ENCODE measurements around the gene LEPR.

Gene LEPR

DNA sequence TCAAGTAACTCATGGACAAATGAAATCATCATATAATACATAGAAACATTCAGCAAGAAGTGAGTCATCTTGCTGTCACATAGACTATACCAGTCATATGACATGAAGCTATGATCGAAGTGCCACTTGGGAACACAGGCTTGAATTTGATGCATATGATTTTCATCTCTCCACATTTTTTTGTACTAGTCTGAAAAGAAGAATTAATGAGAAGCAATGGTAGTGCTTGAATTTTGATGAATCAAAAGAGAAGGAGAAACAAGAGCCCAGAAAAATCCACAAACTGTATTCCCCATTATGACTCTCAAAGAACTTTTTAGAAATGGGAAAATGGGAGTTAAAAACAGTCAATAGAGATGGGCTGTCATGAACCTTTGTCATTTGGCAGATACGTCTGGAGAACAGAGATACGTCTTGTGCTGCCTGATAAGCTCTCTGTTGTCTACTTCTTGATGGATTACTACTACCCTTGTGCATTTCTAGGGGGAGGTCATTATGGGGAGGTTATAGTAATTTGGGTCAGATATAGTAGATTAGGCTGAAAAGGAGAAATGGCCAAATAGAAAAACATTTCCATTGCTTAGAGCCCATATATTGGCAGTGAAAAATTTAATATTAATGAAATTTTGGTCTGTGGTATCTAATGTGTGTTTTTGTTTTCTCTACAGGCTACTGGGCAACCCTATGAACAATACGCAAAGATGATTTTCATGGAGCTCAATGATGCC, 8.0 kb upstream of the LEPR start:
- Histone ChIP-seq H3K27ac (ENCODE audit: low read depth, low read length) (no peak overlapping the region), H3K4me1 (ENCODE audit: control insufficient read depth, insufficient read depth, low read length) (peaks cover 29% of the 10 kb centered on the region), H3K9me3 (ENCODE audit: control insufficient read depth, insufficient read depth, low read length) (no peaks in the 10 kb centered on the region), H3K36me3 (ENCODE audit: control insufficient read depth, insufficient read depth, low read length) (no peaks in the 10 kb centered on the region), H3K9ac (ENCODE audit: low read depth, low read length) (no peak overlapping the region), H3K4me3 (ENCODE audit: low read depth, low read length) (no peak overlapping the region), H3K27me3 (ENCODE audit: control insufficient read depth, insufficient read depth, low read length) (no peaks in the 10 kb centered on the region)

- H3K9me3 ChIP-seq (ENCODE audit: control insufficient read depth, insufficient read depth, low read length): no peaks in the 10 kb centered on the region
- no peaks in the 10 kb centered on the region for H3K36me3 ChIP-seq (ENCODE audit: control insufficient read depth, insufficient read depth, low read length)
- no peak overlapping the region for H3K27ac ChIP-seq (ENCODE audit: low read depth, low read length)
- H3K27me3 ChIP-seq (ENCODE audit: control insufficient read depth, insufficient read depth, low read length): no peaks in the 10 kb centered on the region
- H3K4me3 ChIP-seq (ENCODE audit: low read depth, low read length): no peak overlapping the region
- H3K4me1 ChIP-seq (ENCODE audit: control insufficient read depth, insufficient read depth, low read length): peaks cover 35% of the 10 kb centered on the region
- H3K9ac ChIP-seq (ENCODE audit: low read depth, low read length): no peak overlapping the region
Observed at GRCh38 chr1:65412984-65413375, 7.5 kb upstream of the LEPR start.

- H3K36me3 ChIP-seq (ENCODE audit: control insufficient read depth, insufficient read depth, low read length): no peaks in the 10 kb centered on the region
- H3K4me3 ChIP-seq (ENCODE audit: low read depth, low read length): no peak overlapping the region
- H3K27ac ChIP-seq (ENCODE audit: low read depth, low read length): no peak overlapping the region
- H3K9me3 ChIP-seq (ENCODE audit: control insufficient read depth, insufficient read depth, low read length): no peaks in the 10 kb centered on the region; the same call in 1 of the 2 replicates
- no peaks in the 10 kb centered on the region for H3K27me3 ChIP-seq (ENCODE audit: control insufficient read depth, insufficient read depth, low read length)
- no peak overlapping the region for H3K9ac ChIP-seq (ENCODE audit: low read depth, low read length)
- peaks cover 34% of the 10 kb centered on the region for H3K4me1 ChIP-seq (ENCODE audit: control insufficient read depth, insufficient read depth, low read length)
Observed at GRCh38 chr1:65414538-65414937, 5.9 kb upstream of the LEPR start.

DNA sequence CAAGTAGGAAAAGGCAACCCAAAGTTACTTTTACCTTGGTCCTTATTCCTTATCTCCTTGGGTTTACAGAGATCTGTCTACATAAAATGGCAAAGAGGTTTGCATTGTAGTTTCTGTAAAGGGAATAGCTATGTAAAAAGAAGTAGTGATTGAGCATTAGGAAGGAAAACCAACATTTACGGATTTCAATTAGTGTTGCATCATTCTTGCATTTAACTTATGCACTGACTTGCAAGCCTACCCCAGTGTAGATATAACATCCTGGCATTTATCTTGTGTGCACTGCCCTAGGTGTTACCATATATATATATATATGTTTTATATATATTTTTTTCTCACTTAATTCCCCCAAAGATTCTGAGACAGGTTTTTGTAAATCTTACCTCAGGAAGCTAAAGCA, 3.7 kb upstream of the LEPR start:
- Histone ChIP-seq H3K27ac (ENCODE audit: low read depth, low read length) (no peak overlapping the region), H3K9me3 (ENCODE audit: control insufficient read depth, insufficient read depth, low read length) (no peaks in the 10 kb centered on the region; the same call in 1 of the 2 replicates), H3K27me3 (ENCODE audit: control insufficient read depth, insufficient read depth, low read length) (no peaks in the 10 kb centered on the region), H3K36me3 (ENCODE audit: control insufficient read depth, insufficient read depth, low read length) (no peaks in the 10 kb centered on the region), H3K4me3 (ENCODE audit: low read depth, low read length) (no peak overlapping the region), H3K9ac (ENCODE audit: low read depth, low read length) (no peak overlapping the region), H3K4me1 (ENCODE audit: control insufficient read depth, insufficient read depth, low read length) (peaks cover 22% of the 10 kb centered on the region; the same call in 1 of the 2 replicates)

DNA sequence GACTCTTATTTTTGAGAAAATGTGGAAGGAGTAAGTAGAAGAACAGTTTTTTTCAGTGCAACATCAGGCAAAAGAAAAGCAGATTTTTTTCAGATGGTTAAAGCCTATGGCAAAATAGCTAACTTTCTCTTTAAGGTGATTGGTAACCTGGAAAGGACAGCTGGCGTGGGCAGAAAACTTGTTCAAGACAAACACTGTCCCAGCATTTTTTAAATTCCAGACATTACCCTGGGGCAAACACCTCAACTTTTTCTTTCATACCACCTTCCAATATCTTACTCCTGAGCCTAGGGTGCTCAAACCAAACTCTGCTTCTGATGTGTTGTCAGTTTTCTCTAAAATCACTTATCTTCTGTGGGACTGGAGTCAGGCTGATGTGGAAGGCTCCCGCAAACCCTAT, 2.7 kb upstream of the LEPR start:
- Histone ChIP-seq H3K9me3 (ENCODE audit: control insufficient read depth, insufficient read depth, low read length) (no peaks in the 10 kb centered on the region; the same call in 1 of the 2 replicates), H3K4me1 (ENCODE audit: control insufficient read depth, insufficient read depth, low read length) (peaks cover 31% of the 10 kb centered on the region), H3K9ac (ENCODE audit: low read depth, low read length) (no peak overlapping the region), H3K4me3 (ENCODE audit: low read depth, low read length) (no peak overlapping the region), H3K27ac (ENCODE audit: low read depth, low read length) (peak overlapping the region; percentile 15), H3K27me3 (ENCODE audit: control insufficient read depth, insufficient read depth, low read length) (no peaks in the 10 kb centered on the region), H3K36me3 (ENCODE audit: control insufficient read depth, insufficient read depth, low read length) (no peaks in the 10 kb centered on the region)

- Histone ChIP-seq H3K27ac (ENCODE audit: low read depth, low read length) (peak overlapping the region; percentile 92), H3K9me3 (ENCODE audit: control insufficient read depth, insufficient read depth, low read length) (no peaks in the 10 kb centered on the region; the same call in 1 of the 2 replicates), H3K4me3 (ENCODE audit: low read depth, low read length) (peak overlapping the region; percentile 67), H3K36me3 (ENCODE audit: control insufficient read depth, insufficient read depth, low read length) (no peaks in the 10 kb centered on the region), H3K27me3 (ENCODE audit: control insufficient read depth, insufficient read depth, low read length) (no peaks in the 10 kb centered on the region), H3K4me1 (ENCODE audit: control insufficient read depth, insufficient read depth, low read length) (peaks cover 38% of the 10 kb centered on the region), H3K9ac (ENCODE audit: low read depth, low read length) (no peak overlapping the region)
Observed at GRCh38 chr1:65418522-65419185, 1.8 kb upstream of the LEPR start.

DNA sequence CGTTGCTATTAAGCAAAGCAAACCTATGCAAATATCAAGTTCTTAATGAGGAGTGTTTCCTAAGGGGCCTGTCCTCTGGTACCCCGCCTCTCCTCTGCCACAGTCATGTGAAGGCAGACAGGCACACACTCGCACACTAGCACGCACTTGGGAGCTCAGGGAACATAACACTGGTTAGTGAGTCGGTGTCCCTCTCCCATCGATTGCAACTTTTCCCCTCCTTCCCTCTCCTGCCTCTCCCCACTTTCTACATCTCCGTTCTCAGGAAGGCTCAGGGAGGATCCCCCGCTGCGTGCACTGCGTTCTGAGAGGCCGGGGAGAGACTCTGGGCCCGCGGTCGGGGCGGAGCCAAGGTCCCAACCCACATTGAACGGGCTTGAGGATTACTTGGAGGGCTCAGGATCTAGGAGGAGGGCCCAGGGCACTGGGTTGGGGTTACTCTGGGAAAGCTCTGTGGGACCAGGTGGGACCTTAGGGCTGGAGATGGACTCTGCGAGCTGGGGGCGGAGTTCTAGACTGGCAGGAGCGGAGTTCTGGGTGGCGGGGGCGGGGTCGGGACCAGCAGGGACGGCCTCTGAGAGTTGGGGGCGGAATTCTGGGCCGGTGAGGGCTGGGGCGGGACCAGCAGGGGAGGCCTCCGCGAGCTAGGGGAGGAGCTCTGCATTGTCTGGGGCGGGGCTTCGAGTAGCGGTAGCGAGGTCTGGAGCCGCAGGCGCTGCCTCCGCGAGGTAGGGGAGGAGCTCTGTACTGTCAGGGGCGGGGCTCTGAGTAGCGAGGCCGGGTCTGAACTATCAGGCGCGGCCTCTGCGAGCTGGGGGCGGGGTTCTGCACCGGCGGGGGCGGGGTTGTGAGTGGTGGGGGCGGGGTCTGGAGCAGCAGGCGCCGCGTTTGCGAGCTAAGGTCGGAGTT, 533 bp upstream of the LEPR start:
- Histone ChIP-seq H3K9me3 (ENCODE audit: control insufficient read depth, insufficient read depth, low read length) (no peaks in the 10 kb centered on the region; the same call in 1 of the 2 replicates), H3K4me1 (ENCODE audit: control insufficient read depth, insufficient read depth, low read length) (peaks cover 51% of the 10 kb centered on the region), H3K27ac (ENCODE audit: low read depth, low read length) (peak overlapping the region; percentile 98), H3K27me3 (ENCODE audit: control insufficient read depth, insufficient read depth, low read length) (no peaks in the 10 kb centered on the region), H3K4me3 (ENCODE audit: low read depth, low read length) (peak overlapping the region; percentile 91), H3K36me3 (ENCODE audit: control insufficient read depth, insufficient read depth, low read length) (no peaks in the 10 kb centered on the region), H3K9ac (ENCODE audit: low read depth, low read length) (peak overlapping the region; percentile 32)

- H3K27ac ChIP-seq (ENCODE audit: low read depth, low read length): peak overlapping the region; percentile 98
- H3K36me3 ChIP-seq (ENCODE audit: control insufficient read depth, insufficient read depth, low read length): peaks cover 9% of the 10 kb centered on the region
- peak overlapping the region; percentile 96 for H3K9ac ChIP-seq (ENCODE audit: low read depth, low read length)
- no peaks in the 10 kb centered on the region for H3K27me3 ChIP-seq (ENCODE audit: control insufficient read depth, insufficient read depth, low read length)
- H3K4me3 ChIP-seq (ENCODE audit: low read depth, low read length): peak overlapping the region; percentile 91
- no peaks in the 10 kb centered on the region; the same call in 1 of the 2 replicates for H3K9me3 ChIP-seq (ENCODE audit: control insufficient read depth, insufficient read depth, low read length)
- H3K4me1 ChIP-seq (ENCODE audit: control insufficient read depth, insufficient read depth, low read length): peaks cover 63% of the 10 kb centered on the region
Observed at GRCh38 chr1:65421351-65422025, 1.0 kb downstream of the LEPR start.

DNA sequence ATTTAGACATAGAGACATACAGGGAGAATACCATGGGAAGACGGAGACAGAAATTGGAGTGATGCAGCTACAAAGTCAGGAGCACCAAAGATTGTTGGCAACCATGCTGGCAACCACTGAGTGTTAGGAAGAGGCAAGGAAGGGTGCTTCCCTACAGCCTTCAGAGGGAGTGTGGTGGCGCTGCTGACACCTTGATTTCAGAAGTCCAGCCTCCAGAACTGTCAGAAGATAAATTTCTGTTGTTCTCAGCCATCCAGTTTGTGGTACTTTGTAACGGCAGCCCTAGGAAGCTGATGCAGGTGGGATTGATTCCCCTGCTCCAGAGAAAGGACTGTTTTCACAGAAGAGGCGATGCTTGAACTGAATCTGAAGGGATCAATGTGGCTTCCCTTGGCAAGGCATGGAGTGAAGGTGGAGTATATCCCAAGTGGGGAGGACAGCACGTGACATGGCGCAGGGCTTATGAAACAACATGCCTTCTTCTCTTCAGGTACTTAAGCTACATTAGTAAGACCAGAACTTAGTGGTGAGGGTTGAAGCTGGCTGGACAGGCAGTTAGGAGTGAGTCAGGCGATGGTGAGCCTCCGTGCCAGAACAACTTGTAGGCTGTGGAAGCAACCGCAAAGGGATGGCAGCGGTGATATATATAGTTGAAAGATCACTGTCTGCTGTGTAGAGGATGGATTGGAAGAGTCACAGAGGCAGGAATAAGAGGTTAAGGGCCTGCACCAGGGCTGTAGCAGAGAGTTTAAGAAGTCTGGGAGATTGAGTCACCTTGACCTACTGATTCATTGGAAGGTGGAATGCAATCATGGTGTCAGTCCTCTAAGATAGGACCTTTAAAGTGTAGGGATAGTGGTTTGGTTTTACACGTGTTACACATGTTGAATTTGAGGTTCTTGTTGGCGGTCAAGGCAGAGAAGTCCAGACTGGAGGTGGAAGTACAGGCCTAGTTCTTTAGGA, 2.1 kb downstream of the LEPR start:
- H3K36me3 ChIP-seq (ENCODE audit: control insufficient read depth, insufficient read depth, low read length): peaks cover 17% of the 10 kb centered on the region
- peak overlapping the region; percentile 91 for H3K4me3 ChIP-seq (ENCODE audit: low read depth, low read length)
- H3K9ac ChIP-seq (ENCODE audit: low read depth, low read length): no peak overlapping the region
- H3K27me3 ChIP-seq (ENCODE audit: control insufficient read depth, insufficient read depth, low read length): no peaks in the 10 kb centered on the region
- H3K4me1 ChIP-seq (ENCODE audit: control insufficient read depth, insufficient read depth, low read length): peaks cover 58% of the 10 kb centered on the region
- H3K27ac ChIP-seq (ENCODE audit: low read depth, low read length): no peak overlapping the region
- H3K9me3 ChIP-seq (ENCODE audit: control insufficient read depth, insufficient read depth, low read length): no peaks in the 10 kb centered on the region; the same call in 1 of the 2 replicates

Data from HUES48 (cell line).